Osteocyte (in vitro differentiated cells): Measurements from ENCODE around the gene EIF4E2. TPM values are rescaled to one million over a fixed set of nuclear protein-coding genes. Genes with fewer than 3 reads are reported as not detected.
A peak's percentile ranks its signal among the peaks of the same experiment; 100 is the strongest.

Source experiments
- DNase-seq: peaks from one replicate; pipeline ENCODE4 v3.0.0; 2021; ENCODE audit warnings: mixed read lengths; ENCODE audit not compliant: unreplicated experiment; ENCODE audit errors: extremely low spot score
- H3K27ac Mint-ChIP-seq: one replicate; pipeline ENCODE4 v1.8.0; 2021; ENCODE audit warnings: mild to moderate bottlenecking, mixed read lengths; ENCODE audit not compliant: unreplicated experiment
- H3K27me3 Mint-ChIP-seq: one replicate; pipeline ENCODE4 v1.8.0; 2021; ENCODE audit warnings: mixed read lengths; ENCODE audit not compliant: unreplicated experiment
- H3K36me3 Mint-ChIP-seq: one replicate; pipeline ENCODE4 v1.8.0; 2021; ENCODE audit warnings: mixed read lengths; ENCODE audit not compliant: unreplicated experiment
- H3K4me1 Mint-ChIP-seq: one replicate; pipeline ENCODE4 v1.8.0; 2021; ENCODE audit warnings: mixed read lengths; ENCODE audit not compliant: unreplicated experiment
- H3K4me3 Mint-ChIP-seq: one replicate; pipeline ENCODE4 v1.8.0; 2021; ENCODE audit warnings: mild to moderate bottlenecking, moderate library complexity, mixed read lengths; ENCODE audit not compliant: unreplicated experiment
- H3K9me3 Mint-ChIP-seq: one replicate; pipeline ENCODE4 v1.8.0; 2021; ENCODE audit warnings: mixed read lengths; ENCODE audit not compliant: unreplicated experiment
- CTCF ChIP-seq: fragments of 200-600 bp; sonication (generic); IDR thresholded peaks from 2 replicates; pipeline ENCODE4 v1.5.0; 2021; ENCODE audit warnings: antibody characterized with exemption, mild to moderate bottlenecking, moderate library complexity
- total RNA-seq: library from RNA; stranded (reverse); gene quantifications from 2 replicates; pipeline ENCODE4 v1.2.1, GENCODE V29; 2021

The EIF4E2 gene
- total RNA-seq, 1 donor from 2014 or later = 90.5 TPM

GRCh38 chr2:232545511-232546375, 4.7 kb upstream of the EIF4E2 start:
- Mint-ChIP-seq H3K27me3 (no peaks in the 10 kb centered on the region), H3K9me3 (no peaks in the 10 kb centered on the region), H3K4me1 (peaks cover 5% of the 10 kb centered on the region), H3K4me3 (no peak overlapping the region), H3K27ac (no peak overlapping the region), H3K36me3 (peaks cover 21% of the 10 kb centered on the region)
- DNase-seq = no peak
- no peak for TF ChIP-seq CTCF

- Mint-ChIP-seq H3K27ac (no peak overlapping the region), H3K4me3 (no peak overlapping the region), H3K9me3 (no peaks in the 10 kb centered on the region), H3K36me3 (peaks cover 24% of the 10 kb centered on the region), H3K4me1 (peaks cover 14% of the 10 kb centered on the region), H3K27me3 (no peaks in the 10 kb centered on the region)
- DNase-seq = no peak
- no peak for TF ChIP-seq CTCF
These were observed 2.5 kb upstream of the EIF4E2 start for GRCh38 chr2:232547991-232548390.

GRCh38 chr2:232549655-232550353, 685 bp upstream of the EIF4E2 start:
- no peak for DNase-seq
- Mint-ChIP-seq H3K27ac (peak overlapping the region; percentile 97), H3K4me3 (peak overlapping the region; percentile 97), H3K36me3 (peaks cover 25% of the 10 kb centered on the region), H3K4me1 (peaks cover 20% of the 10 kb centered on the region), H3K27me3 (no peaks in the 10 kb centered on the region), H3K9me3 (no peaks in the 10 kb centered on the region)
- no peak for TF ChIP-seq CTCF

GRCh38 chr2:232551250-232551638, 755 bp downstream of the EIF4E2 start:
- Mint-ChIP-seq H3K9me3 (no peaks in the 10 kb centered on the region), H3K4me1 (peaks cover 26% of the 10 kb centered on the region), H3K27ac (peak overlapping the region; percentile 97), H3K27me3 (no peaks in the 10 kb centered on the region), H3K36me3 (peaks cover 30% of the 10 kb centered on the region), H3K4me3 (peak overlapping the region; percentile 97)
- no peak for DNase-seq
- TF ChIP-seq CTCF = no peak

- no peak for DNase-seq
- Mint-ChIP-seq H3K9me3 (no peaks in the 10 kb centered on the region), H3K27ac (peak overlapping the region; percentile 97), H3K4me1 (peaks cover 26% of the 10 kb centered on the region), H3K4me3 (peak overlapping the region; percentile 97), H3K36me3 (peaks cover 30% of the 10 kb centered on the region), H3K27me3 (no peaks in the 10 kb centered on the region)
- TF ChIP-seq CTCF = no peak
These were observed 1.3 kb downstream of the EIF4E2 start for GRCh38 chr2:232551776-232552175.
